HG03575 (cell line): ENCODE measurements around the gene PRKAG2.

Source experiments
- ATAC-seq: cut with Tn5 transposase; IDR thresholded peaks from one replicate; pipeline ENCODE4 v1.9.1; 2021; ENCODE audit not compliant: unreplicated experiment, insufficient number of reproducible peaks, low FRiP score; ENCODE audit errors: extremely low read depth

PRKAG2 gene

DNA sequence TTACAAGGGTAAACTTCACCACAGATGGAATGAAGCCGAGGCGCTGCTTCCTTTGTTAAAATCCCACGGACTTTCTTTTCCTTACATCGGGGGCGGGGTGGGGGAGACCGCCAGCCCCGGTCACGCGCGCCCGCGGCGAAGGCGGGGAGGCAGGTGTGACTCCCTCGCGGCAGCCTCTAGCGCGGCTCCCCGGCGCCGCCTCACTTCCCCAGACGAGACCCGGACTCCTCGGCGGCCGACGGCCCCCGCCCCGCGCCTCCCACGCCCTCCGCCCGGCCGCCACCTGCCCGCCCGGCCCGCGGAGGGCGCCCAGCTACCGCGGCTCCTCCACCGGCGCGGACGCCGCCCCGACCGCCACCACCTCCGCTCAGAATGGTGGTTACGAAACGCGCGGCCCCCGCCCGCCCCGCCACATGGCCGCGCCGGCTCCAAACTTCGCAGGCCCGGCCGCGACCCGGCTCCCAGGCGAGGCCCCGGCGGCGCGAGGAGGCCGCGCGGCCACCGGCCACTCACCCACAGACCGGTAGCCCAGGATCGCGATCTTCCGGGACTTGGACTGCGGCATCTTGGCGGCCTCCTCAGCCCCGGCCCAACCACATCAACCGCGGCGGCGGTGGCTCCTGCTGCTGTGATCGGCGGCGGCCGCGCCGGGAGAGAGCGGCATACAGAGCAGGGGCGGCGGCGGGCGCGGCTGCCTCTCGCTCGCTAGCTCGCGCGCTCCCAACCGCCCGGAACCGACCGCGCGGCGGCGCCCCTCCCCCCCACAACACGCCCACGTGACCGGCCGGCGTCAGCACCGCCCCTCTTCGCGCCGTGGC is 357.8 kb downstream of the PRKAG2 start:
- ATAC-seq = peak; percentile 8

DNA sequence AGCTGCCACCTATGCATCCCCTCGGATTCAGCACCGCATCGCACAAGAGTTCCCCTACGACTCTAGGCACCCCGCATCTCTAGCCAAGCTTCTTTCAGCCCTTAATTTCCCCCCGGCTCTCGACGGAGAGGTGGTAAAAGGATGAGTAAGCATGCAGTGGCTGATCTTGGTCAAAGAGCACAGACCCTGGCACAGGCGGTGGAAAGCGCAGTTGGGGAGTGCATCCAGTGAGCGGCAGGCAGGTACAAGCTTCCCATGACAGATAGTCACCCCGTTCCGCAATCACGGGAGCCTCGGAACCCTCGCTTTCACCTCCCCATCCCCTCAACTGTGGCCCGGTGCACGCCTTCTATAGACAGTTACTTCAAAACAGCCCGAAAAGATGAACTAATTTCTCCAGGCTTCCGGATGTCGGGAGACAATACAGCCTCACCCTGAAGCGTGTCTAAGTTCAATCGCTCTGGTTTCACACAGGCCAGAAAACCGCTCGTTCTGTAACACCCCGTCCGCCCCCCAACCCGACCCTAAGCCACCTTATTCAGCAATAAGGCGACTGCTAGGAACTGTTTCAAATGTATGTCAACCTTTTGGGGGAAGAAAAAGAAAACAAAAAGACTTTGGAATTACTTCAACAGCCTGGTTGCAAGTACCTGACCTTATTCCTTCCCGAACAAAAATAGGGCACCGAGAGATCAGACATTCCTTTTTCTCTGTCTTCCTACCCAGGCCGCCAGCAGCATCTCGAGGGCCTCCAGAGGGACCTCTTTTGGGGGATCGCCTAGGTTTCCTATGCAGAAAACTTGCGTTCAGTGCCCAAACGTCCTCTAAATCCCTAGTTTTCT is 358.6 kb downstream of the PRKAG2 start:
- no peak for ATAC-seq

- ATAC-seq = no peak
These were observed 359.3 kb downstream of the PRKAG2 start for GRCh38 chr7:151517601-151518104.

DNA sequence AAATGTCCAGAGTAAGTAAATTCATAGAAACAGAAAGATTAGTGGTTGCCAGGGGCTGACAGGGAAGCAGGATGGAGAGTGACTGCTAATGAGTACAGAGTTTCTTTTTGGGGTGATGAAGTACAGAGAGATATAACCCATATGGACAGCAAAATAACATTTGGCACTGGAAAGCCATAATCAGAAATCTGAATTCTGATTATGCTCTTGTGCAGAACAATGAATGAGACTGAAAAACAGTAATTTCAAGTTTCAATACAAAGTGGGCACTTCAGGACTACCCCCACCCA is 361.7 kb downstream of the PRKAG2 start:
- no peak for ATAC-seq

- ATAC-seq = no peak
These were observed 362.2 kb downstream of the PRKAG2 start for GRCh38 chr7:151514461-151515275.

DNA sequence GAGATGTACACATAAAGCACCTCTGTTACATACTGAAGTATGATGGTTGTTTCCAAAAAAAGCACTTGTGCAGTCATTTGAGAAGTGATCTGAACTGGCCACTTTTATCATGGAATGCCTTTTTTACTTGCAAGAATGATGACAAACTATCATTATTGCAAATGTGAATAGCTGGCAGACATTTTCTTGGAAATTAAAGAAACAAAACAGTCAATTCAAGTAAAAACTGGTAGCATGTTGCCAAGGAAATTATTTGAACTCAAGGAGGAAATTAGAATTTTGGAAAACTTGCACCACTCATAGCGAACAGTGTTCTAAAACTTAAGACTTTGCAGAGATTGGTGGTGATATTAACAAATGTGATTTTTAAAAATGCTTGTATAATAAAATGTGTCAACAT is 363.8 kb downstream of the PRKAG2 start:
- ATAC-seq = no peak

- ATAC-seq = no peak
These were observed 364.6 kb downstream of the PRKAG2 start for GRCh38 chr7:151512353-151512752.

GRCh38 chr7:151511946-151512345 is 365.0 kb downstream of the PRKAG2 start:
- no peak for ATAC-seq

GRCh38 chr7:151511270-151511669 is 365.6 kb downstream of the PRKAG2 start:
- ATAC-seq = no peak

GRCh38 chr7:151509670-151510333 is 367.1 kb downstream of the PRKAG2 start:
- no peak for ATAC-seq

DNA sequence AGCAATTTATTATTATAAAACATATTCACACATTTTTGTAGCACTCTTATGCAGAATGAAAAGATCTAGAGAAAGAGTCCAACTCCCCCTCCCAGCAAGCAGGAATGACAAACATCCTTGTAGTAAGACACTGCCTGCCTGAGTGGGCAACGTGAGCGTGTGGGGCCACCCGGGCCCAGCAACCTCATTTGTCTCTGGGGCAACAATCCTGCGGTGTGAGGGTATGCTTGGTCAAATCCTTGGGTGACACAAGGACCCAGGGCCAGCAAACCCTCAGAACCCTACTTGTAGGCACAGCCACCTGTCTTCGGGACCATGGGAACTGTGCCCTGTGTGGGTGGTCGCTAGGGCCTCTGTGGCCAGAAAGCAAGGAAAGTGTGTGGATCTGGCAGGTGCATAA is 367.9 kb downstream of the PRKAG2 start:
- no peak for ATAC-seq

- no peak for ATAC-seq
These were observed 369.1 kb downstream of the PRKAG2 start for GRCh38 chr7:151507806-151508205.

DNA sequence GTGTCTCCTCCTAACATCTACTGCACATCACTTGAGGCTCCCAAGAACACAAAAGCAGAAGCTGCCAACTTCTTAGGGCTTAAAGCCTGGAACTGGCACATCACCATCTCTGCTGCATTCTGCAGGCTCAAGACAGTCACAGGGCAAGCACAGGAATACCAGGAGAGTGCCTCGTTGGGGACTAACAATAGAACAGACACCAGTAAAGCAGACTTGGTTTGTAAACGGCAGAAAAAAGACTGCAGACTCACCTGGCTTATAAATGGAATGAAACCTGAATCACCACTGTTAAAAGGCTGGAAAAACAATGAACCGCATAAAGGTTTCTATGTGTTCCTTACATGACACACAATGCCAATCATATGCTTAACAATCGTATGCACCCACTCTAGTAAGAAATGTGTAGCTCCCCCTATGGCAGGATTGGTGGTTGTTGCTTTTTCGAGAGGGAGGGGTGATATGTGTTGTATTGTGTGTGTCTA is 370.0 kb downstream of the PRKAG2 start:
- no peak for ATAC-seq
